SK-N-SH (cell line): Measurements from ENCODE around the gene WIPF3. TPM values are rescaled to one million over a fixed set of nuclear protein-coding genes. Genes with fewer than 3 reads are reported as not detected.

Experiments
- CTCF ChIA-PET: fragments of 300-600, 350-600 bp; formaldehyde crosslinking; extraction: SDS; loops from one replicate; lab custom pipeline; 2021; lab: Yijun Ruan, JAX
- POLR2A ChIA-PET: fragments of 350-600 bp; sonication (Branson Sonifier 250); formaldehyde crosslinking; extraction: SDS; loops from one replicate; lab custom pipeline; 2020; ENCODE audit warnings: antibody characterized with exemption, inconsistent platforms; lab: Yijun Ruan, JAX
- DNase-seq: peaks from one replicate; pipeline ENCODE4 v3.0.0; 2012
- H2AFZ ChIP-seq: fragments of 200-600 bp; sonication (generic); 2 replicates; pipeline ENCODE4 v1.8.1; 2016; ENCODE audit warnings: antibody characterized with exemption, mild to moderate bottlenecking, low read depth
- H3F3A ChIP-seq: fragments of 200-600 bp; sonication (generic); replicated peaks from 2 replicates; pipeline ENCODE3; 2016; ENCODE audit warnings: antibody characterized with exemption, mild to moderate bottlenecking; ENCODE audit not compliant: insufficient read depth
- H3K27ac ChIP-seq, 2 experiments: fragments of 200-500 bp in 1 of 2; fragments of 200-600 bp in 1 of 2; sonication (Bioruptor generic) in 1 of 2; sonication (generic), shearing (Covaris generic) in 1 of 2; 2 replicates each; pipeline versions ENCODE4 v1.5.1 to v1.6.1; 2014 to 2016; ENCODE audit warnings: low read depth in 2 of 2, inconsistent platforms in 1 of 2, low read length in 1 of 2, mild to moderate bottlenecking in 1 of 2, mixed read lengths in 1 of 2
- H3K27me3 ChIP-seq: fragments of 200-600 bp; sonication (generic), shearing (Covaris generic); 2 replicates; pipeline ENCODE4 v1.6.1; 2016; ENCODE audit warnings: mixed run types; ENCODE audit not compliant: insufficient read depth
- H3K36me3 ChIP-seq, 2 experiments: fragments of 200-500 bp in 1 of 2; fragments of 200-600 bp in 1 of 2; sonication (Bioruptor generic) in 1 of 2; sonication (generic) in 1 of 2; replicated peaks in 1 of 2; 2 replicates each; pipeline versions ENCODE3 to v1.5.1; 2014 to 2016; ENCODE audit warnings: low read length in 1 of 2, mild to moderate bottlenecking in 1 of 2; ENCODE audit not compliant: insufficient read depth in 2 of 2, control insufficient read depth in 1 of 2
- H3K4me1 ChIP-seq, 2 experiments: fragments of 200-500 bp in 1 of 2; fragments of 200-600 bp in 1 of 2; sonication (Bioruptor generic) in 1 of 2; sonication (generic), shearing (Covaris generic) in 1 of 2; 2 replicates each; pipeline versions ENCODE4 v1.5.1 to v1.6.1; 2014 to 2016; ENCODE audit warnings: low read depth in 1 of 2, low read length in 1 of 2, mixed run types in 1 of 2; ENCODE audit not compliant: insufficient read depth in 2 of 2, control insufficient read depth in 1 of 2
- H3K4me2 ChIP-seq: fragments of 200-600 bp; sonication (generic), shearing (Covaris generic); 2 replicates; pipeline ENCODE4 v1.6.1; 2017; ENCODE audit warnings: mixed run types
- H3K4me3 ChIP-seq, 2 experiments: fragments of 200-500 bp in 1 of 2; fragments of 200-600 bp in 1 of 2; sonication (Bioruptor generic) in 1 of 2; sonication (generic), shearing (Covaris generic) in 1 of 2; 2 replicates each; pipeline versions ENCODE4 v1.5.1 to v1.8.1; 2014 to 2016; ENCODE audit warnings: low read depth in 2 of 2, inconsistent platforms in 1 of 2, low read length in 1 of 2, mild to moderate bottlenecking in 1 of 2, mixed read lengths in 1 of 2, moderate library complexity in 1 of 2
- H3K79me2 ChIP-seq: fragments of 200-600 bp; sonication (generic); 2 replicates; pipeline ENCODE4 v1.8.1; 2017; ENCODE audit warnings: mild to moderate bottlenecking; ENCODE audit not compliant: insufficient read depth
- H3K9ac ChIP-seq: fragments of 200-600 bp; sonication (generic); 2 replicates; pipeline ENCODE4 v1.6.1; 2017; ENCODE audit warnings: mixed run types
- H3K9me2 ChIP-seq: fragments of 200-600 bp; sonication (generic); 2 replicates; pipeline ENCODE4 v1.6.1; 2017; ENCODE audit warnings: mixed run types
- H3K9me3 ChIP-seq: fragments of 200-600 bp; sonication (generic); 2 replicates; pipeline ENCODE4 v1.6.1; 2017; ENCODE audit warnings: mixed run types, mild to moderate bottlenecking, moderate library complexity
- H4K20me1 ChIP-seq: fragments of 200-600 bp; sonication (generic); 2 replicates; pipeline ENCODE4 v1.6.1; 2017; ENCODE audit warnings: mild to moderate bottlenecking, mixed run types; ENCODE audit not compliant: insufficient read depth
- CHD2 ChIP-seq: fragments of 150-350 bp; IDR thresholded peaks from 2 replicates; pipeline ENCODE4 v1.6.1; 2018; ENCODE audit warnings: low read length; ENCODE audit not compliant: partially characterized antibody
- CTCF ChIP-seq: fragments of 200-600 bp; sonication (generic); IDR thresholded peaks from 2 replicates; pipeline ENCODE4 v1.6.1; 2017; ENCODE audit warnings: antibody characterized with exemption, mild to moderate bottlenecking, moderate library complexity
- EP300 ChIP-seq, 2 experiments: IDR thresholded peaks; 2 replicates each; pipeline versions ENCODE4 v1.4.0 to v1.6.1; 2012; ENCODE audit warnings: borderline replicate concordance in 1 of 2, low read depth in 1 of 2, low read length in 1 of 2
- JUND ChIP-seq: IDR thresholded peaks from 2 replicates; pipeline ENCODE4 v1.4.0; 2012
- MEF2A ChIP-seq: IDR thresholded peaks from 2 replicates; pipeline ENCODE4 v1.4.0; 2012; ENCODE audit warnings: low read depth, borderline replicate concordance
- NFIC ChIP-seq: IDR thresholded peaks from 2 replicates; pipeline ENCODE4 v1.4.0; 2012; ENCODE audit warnings: borderline replicate concordance
- PBX3 ChIP-seq: IDR thresholded peaks from 2 replicates; pipeline ENCODE4; 2012
- RCOR1 ChIP-seq: fragments of 150-350 bp; IDR thresholded peaks from 2 replicates; pipeline ENCODE4 v1.6.1; 2017; ENCODE audit warnings: antibody characterized with exemption, low read length
- SIN3A ChIP-seq: IDR thresholded peaks from 2 replicates; pipeline ENCODE4 v1.6.1; 2012; ENCODE audit warnings: low read depth, mild to moderate bottlenecking, low read length, moderate library complexity, borderline replicate concordance
- SMC3 ChIP-seq: IDR thresholded peaks from 2 replicates; pipeline ENCODE4 v1.6.1; 2012; ENCODE audit warnings: low read depth, low read length, improper control_type of control experiment
- USF2 ChIP-seq: fragments of 150-350 bp; IDR thresholded peaks from 2 replicates; pipeline ENCODE4 v1.6.1; 2017; ENCODE audit warnings: antibody characterized with exemption, low read length, low read depth, borderline replicate concordance
- YY1 ChIP-seq: IDR thresholded peaks from 2 replicates; pipeline ENCODE4 v1.4.0; 2012; ENCODE audit warnings: low read depth, mild to moderate bottlenecking
- WGBS: methylation state at CpG from one replicate; pipeline ENCODE4 v1.1.6; 2017; ENCODE audit warnings: low lambda C conversion rate; 5-methylcytosine and 5-hydroxymethylcytosine counted together
- polyA plus RNA-seq, 3 experiments: library from polyadenylated mRNA; depleted of rRNA; stranded (reverse); fragments of >200 nt; gene quantifications; 2 replicates each; pipeline ENCODE4 v1.2.3, GENCODE V29; 2012
- TF ChIP-seq, protein P1 (sequence below): fragments of 150-350 bp; IDR thresholded peaks from 2 replicates; pipeline ENCODE4 v1.6.1; 2016; ENCODE audit warnings: mild to moderate bottlenecking, low read depth, low read length
- TF ChIP-seq, protein P2 (sequence below): IDR thresholded peaks from 2 replicates; pipeline ENCODE4 v1.6.1; 2012; ENCODE audit warnings: mild to moderate bottlenecking, low read depth, low read length, moderate library complexity

Gene WIPF3
- polyA plus RNA-seq, 1 of the 3 experiments (the other 2 are of a cell fraction) = 0.02 TPM

GRCh38 chr7:29854257-29854938, 48.1 kb downstream of the WIPF3 start (continued):
- TF ChIP-seq CTCF = no peak
- no peak for TF ChIP-seq JUND

DNA sequence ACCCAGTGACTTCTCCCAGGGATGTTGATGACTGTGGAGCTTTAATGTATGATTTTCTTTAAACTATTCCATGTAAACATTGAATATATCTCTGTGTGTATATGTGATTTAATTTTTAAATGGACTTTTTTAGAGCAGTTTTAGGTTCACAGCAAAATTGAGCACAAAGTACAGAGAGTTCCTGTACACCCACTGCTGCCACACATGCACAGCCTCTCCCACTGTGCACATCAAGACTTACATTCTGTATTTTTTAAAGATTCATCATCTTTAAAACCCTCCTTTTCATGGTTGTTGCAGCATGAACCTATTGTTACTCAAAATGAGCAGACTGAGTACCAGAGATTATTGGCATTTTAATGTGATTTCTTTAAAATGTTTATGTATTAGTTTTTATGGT, 51.3 kb downstream of the WIPF3 start:
- TF ChIP-seq YY1 = no peak
- TF ChIP-seq, all 33 proteins: peak for 0
- H2AFZ ChIP-seq = no peak overlapping the region
- no peak overlapping the region for H3K4me2 ChIP-seq
- no peaks in the 10 kb centered on the region for H4K20me1 ChIP-seq
- no peaks in the 10 kb centered on the region for H3F3A ChIP-seq
- H3K36me3 ChIP-seq = no peaks in the 10 kb centered on the region
- POLR2A ChIA-PET = no interaction called here
- CTCF ChIA-PET = interaction anchor here (0.7 kb wide), 1 partner anchor 80 kb away, joined by 3 read pairs; no protein-coding TSS in a partner anchor
- H3K4me1 ChIP-seq = no peaks in the 10 kb centered on the region
- no peaks in the 10 kb centered on the region for H3K9me2 ChIP-seq
- H3K27me3 ChIP-seq = peaks cover 8% of the 10 kb centered on the region; the same call in 1 of the 2 replicates
- H3K9ac ChIP-seq = no peak overlapping the region
- no peak overlapping the region for H3K27ac ChIP-seq
- no peak overlapping the region for H3K4me3 ChIP-seq
- H3K79me2 ChIP-seq = no peaks in the 10 kb centered on the region
- no peaks in the 10 kb centered on the region for H3K9me3 ChIP-seq
- no peak for DNase-seq

- Histone ChIP-seq H3K27me3 (peaks cover 8% of the 10 kb centered on the region; the same call in 1 of the 2 replicates), H3K36me3 (no peaks in the 10 kb centered on the region), H3F3A (no peaks in the 10 kb centered on the region), H3K4me3 (no peak overlapping the region), H3K27ac (no peak overlapping the region; a peak in 1 of 4 replicates), H3K4me1 (no peaks in the 10 kb centered on the region), H4K20me1 (no peaks in the 10 kb centered on the region), H2AFZ (no peak overlapping the region), H3K9me2 (no peaks in the 10 kb centered on the region), H3K4me2 (no peak overlapping the region), H3K9ac (no peak overlapping the region), H3K9me3 (no peaks in the 10 kb centered on the region), H3K79me2 (no peaks in the 10 kb centered on the region)
- ChIA-PET CTCF (interaction anchor here (0.6 kb wide), 1 partner anchor 110 kb away, joined by 3 read pairs; no protein-coding TSS in a partner anchor), POLR2A (no interaction called here)
- no peak for DNase-seq
- WGBS = 54% methylated on average over 4 of the region's 4 CpGs
- TF ChIP-seq, protein P1, sequence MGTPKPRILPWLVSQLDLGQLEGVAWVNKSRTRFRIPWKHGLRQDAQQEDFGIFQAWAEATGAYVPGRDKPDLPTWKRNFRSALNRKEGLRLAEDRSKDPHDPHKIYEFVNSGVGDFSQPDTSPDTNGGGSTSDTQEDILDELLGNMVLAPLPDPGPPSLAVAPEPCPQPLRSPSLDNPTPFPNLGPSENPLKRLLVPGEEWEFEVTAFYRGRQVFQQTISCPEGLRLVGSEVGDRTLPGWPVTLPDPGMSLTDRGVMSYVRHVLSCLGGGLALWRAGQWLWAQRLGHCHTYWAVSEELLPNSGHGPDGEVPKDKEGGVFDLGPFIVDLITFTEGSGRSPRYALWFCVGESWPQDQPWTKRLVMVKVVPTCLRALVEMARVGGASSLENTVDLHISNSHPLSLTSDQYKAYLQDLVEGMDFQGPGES = no peak
- TF ChIP-seq MEF2A (no peak), USF2 (no peak), NFIC (no peak), CHD2 (no peak), SIN3A (no peak), PBX3 (no peak), EP300 (IDR thresholded peaks at IDR 0.05; ENCODE audit: borderline replicate concordance in 1 of 2, low read depth in 1 of 2, low read length in 1 of 2) (no peak), YY1 (no peak), RCOR1 (no peak), SMC3 (no peak), JUND (no peak)
- TF ChIP-seq, protein P2, sequence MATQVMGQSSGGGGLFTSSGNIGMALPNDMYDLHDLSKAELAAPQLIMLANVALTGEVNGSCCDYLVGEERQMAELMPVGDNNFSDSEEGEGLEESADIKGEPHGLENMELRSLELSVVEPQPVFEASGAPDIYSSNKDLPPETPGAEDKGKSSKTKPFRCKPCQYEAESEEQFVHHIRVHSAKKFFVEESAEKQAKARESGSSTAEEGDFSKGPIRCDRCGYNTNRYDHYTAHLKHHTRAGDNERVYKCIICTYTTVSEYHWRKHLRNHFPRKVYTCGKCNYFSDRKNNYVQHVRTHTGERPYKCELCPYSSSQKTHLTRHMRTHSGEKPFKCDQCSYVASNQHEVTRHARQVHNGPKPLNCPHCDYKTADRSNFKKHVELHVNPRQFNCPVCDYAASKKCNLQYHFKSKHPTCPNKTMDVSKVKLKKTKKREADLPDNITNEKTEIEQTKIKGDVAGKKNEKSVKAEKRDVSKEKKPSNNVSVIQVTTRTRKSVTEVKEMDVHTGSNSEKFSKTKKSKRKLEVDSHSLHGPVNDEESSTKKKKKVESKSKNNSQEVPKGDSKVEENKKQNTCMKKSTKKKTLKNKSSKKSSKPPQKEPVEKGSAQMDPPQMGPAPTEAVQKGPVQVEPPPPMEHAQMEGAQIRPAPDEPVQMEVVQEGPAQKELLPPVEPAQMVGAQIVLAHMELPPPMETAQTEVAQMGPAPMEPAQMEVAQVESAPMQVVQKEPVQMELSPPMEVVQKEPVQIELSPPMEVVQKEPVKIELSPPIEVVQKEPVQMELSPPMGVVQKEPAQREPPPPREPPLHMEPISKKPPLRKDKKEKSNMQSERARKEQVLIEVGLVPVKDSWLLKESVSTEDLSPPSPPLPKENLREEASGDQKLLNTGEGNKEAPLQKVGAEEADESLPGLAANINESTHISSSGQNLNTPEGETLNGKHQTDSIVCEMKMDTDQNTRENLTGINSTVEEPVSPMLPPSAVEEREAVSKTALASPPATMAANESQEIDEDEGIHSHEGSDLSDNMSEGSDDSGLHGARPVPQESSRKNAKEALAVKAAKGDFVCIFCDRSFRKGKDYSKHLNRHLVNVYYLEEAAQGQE = no peak
These were observed 52.1 kb downstream of the WIPF3 start for GRCh38 chr7:29858191-29858951.
